COR-L47 (cell line): ENCODE data around the gene PARD3.
"Not testable (repeated sequence)": the region's sequence is repeated elsewhere in the genome, so short reads cannot be mapped to it uniquely, and the experiment has no call there.

Experiments used
- DNase-seq: peaks from one replicate; lab custom pipeline; 2025; lab: John Stamatoyannopoulos, UW

The PARD3 gene

GRCh38 chr10:34715511-34716187, 99.4 kb downstream of the PARD3 start:
- DNase-seq, result no peak

DNA sequence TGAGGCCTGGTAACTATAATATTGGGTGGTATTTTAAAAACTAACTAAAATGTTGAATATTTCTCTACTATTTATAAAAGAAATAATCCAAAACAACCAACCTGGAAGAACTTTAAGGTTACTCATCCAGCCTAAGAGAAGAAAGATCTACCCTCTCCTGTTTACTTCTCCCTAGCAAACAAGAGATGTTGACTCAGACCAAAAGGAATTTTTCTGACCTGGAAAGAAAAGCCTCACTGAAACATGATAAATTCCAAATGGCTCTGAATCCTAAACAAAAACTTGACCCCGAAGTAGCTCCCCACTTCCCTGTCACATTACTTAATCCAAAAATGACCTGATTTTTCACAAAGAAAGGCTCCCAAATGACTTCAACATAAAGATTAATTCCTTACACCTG, 101.2 kb downstream of the PARD3 start:
- DNase-seq, result no peak

DNA sequence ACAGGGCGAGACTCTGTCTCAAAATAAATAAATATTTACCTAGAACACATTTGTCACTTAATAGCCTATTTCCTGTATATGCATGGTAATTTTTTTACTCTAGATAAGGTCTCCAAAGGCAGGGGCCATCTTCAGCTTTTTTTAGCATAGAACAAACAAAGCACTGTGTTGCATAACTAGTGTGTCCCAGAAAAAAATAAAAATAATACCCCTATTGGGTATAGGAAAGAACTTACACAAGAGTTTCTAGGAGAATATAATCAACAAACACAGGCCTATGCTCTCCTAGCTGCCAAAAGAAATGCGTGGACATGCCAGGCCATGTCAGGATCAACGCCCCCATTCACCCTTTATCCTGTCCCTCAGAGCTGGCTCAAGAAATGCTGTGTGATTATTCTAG, 103.6 kb downstream of the PARD3 start:
- no peak for DNase-seq

DNA sequence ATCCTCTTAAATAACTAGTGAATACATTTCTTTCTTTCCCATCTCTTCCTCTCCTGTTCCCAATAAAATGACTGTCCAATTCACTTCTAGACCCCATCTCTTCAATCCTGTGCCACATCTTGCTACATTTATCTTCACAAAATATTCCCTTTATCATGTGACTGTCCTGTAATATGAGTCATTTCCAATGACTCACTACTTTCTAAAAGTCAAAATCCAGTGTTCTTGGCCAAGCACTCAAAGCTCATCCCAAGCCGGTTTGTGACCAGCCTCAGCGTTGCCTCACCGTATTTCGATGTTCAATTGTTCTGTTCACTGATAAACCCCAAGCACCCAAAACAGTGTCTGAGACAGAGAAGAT, 104.7 kb downstream of the PARD3 start:
- DNase-seq, result no peak

- no peak for DNase-seq
These were observed 105.3 kb downstream of the PARD3 start for GRCh38 chr10:34709637-34710390.

DNA sequence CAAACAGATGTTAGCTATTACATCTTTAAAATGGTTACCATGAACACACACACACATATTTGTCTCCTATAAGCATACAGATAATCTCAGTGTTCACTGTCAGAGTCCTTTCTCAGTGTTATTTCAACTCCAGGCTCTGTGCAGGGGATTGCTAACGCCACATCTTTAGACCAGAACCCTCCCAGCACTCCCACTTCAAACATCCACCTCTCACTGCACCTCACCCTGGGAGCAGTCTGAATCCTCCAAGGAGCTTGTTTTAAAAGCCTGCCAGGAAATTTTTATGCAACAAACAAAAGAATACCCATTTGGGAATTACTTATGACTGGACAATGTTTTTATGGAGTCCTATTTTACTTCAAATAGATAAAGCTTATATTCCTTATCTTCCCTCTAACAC, 107.4 kb downstream of the PARD3 start:
- DNase-seq, result no peak

- not testable (repeated sequence) for DNase-seq
These were observed 108.1 kb downstream of the PARD3 start for GRCh38 chr10:34706992-34707391.

DNA sequence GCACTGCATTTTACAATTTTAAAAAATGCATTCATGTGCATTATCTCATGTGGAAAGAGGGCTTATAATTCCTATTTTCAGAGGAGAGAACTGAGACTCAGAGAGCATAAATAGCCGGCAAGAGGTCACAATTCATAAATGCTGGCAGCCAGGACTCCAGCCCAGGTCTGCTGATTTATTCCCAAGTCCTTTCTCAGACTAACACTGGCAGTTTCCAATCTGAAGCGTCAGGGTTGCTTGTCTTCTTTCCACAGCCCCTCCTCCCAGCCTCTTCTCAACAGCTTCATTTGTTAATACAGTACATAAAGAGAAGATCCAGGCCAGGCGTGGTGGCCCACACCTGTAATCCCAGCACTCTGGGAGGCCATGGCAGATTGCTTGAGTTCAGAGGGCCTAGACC, 108.9 kb downstream of the PARD3 start:
- DNase-seq, result no peak

DNA sequence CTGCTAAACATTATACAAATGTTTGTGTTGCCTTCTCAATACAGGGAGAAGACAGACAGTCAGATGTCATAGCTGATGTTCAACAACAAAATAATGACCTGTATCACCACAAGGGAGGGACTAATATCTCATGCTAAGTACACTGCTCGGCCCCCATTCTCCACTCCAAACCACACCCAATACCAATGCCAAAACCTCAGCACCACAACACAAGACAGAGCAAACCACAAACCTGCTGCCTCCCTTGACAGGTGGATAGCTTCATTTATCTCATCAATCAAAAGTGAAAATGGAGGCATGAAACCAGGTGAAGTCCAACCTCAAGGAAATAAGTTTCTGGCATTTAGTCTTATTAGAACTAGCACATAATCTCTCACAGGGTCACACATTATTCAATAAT, 109.5 kb downstream of the PARD3 start:
- no peak for DNase-seq

- no peak for DNase-seq
These were observed 110.4 kb downstream of the PARD3 start for GRCh38 chr10:34704526-34705184.

GRCh38 chr10:34702982-34703381, 112.1 kb downstream of the PARD3 start:
- DNase-seq, result no peak

- DNase-seq, result no peak
These were observed 112.8 kb downstream of the PARD3 start for GRCh38 chr10:34702093-34702937.

GRCh38 chr10:34701194-34701593, 113.9 kb downstream of the PARD3 start:
- no peak for DNase-seq

- not testable (repeated sequence) for DNase-seq
These were observed 114.3 kb downstream of the PARD3 start for GRCh38 chr10:34700752-34701151.

- no peak for DNase-seq
These were observed 115.1 kb downstream of the PARD3 start for GRCh38 chr10:34699904-34700517.

- DNase-seq, result no peak
These were observed 116.1 kb downstream of the PARD3 start for GRCh38 chr10:34698979-34699378.

DNA sequence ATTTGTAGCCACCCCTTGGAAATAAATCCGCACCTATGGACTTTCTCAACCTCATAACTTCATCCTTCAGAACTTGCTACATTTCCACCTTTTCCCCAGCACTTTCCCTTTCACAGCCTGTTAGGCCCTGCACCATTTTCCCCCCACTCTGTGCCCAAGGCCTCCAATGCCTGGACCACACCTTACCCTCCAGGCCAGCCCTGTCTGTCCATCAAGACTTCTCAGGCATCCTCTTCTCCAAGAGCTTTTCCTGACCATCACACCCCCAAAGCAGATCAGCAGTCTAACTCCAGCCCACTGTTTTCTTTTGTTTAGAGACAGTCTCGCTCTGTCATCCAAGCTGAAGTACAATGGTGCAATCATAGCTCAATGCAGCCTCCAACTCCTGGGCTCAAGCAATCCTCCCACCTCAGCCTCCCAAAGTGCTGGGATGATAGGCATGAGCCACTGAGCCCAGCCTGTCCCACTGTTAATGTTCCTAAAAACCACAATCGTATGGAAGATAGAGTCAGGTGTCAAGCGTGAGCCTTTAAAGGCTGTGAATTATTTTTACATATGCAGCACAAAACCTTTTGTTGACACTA, 116.8 kb downstream of the PARD3 start:
- DNase-seq, result no peak

DNA sequence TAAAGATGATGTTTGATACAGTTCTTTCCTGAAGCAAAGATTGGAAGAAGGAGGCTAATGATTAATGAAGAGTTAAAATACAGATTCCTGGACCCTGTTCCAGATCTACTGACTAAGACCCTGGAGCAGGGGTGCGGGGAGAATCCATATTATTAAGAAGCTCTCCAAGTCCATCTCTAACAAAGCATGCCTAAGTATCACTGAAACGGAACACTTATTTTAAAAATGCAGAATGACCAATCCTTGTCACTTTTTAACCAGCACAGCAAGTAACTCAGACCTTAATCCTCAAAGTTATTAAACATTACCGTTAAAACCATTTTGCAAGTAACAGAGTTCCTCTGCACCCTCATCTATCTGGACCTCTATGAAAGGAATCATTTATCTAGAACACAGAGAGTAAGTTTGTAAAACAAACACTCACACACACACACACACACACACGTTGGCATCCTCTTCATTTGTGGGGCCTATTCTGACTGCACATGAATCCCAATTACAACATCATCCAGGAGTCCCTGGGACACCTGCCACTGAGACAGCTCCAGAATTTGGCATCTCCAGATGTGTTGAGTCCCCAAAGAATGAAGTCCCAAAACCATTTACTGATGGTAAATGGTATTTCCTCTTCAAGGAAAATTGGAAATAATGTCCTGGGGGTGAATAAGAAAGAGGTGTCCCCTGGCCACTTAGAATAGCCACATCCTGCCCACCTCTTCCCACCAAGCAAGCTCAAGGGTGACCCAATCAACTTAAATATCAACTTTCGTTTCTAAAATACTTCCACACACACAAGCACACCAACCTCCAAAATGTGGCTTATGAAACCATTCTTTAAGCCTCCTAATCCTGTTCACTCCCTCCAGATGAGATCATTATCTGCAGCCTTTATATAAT, 117.5 kb downstream of the PARD3 start:
- no peak for DNase-seq

DNA sequence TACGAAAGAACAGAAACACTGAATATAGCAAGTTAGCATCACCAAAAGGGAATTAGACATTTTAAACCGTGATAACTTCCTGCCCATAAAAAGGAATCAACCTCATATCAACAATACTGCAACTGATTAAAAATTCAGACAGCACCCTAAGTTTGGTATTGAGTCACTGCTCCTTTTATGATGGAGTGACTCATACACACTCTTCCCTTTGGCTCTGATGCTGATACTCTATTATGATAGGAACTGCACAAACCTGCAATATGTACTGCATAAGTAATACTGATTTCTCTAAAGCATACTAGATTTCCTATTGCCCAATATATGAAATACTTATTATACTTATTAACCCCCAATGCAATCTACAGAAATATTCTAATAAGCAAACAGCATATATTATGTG, 118.7 kb downstream of the PARD3 start:
- DNase-seq, result no peak

GRCh38 chr10:34690383-34691049, 124.6 kb downstream of the PARD3 start:
- no peak for DNase-seq
